Measurements from ENCODE around the gene CRB2.

- TF ChIP-seq EZH2 (IDR thresholded peaks at IDR 0.05): no peak
- TF ChIP-seq POLR2AphosphoS5 (IDR thresholded peaks at IDR 0.05; ENCODE audit: borderline replicate concordance, low read depth, low read length): no peak
- TF ChIP-seq FOXP2 (optimal IDR thresholded peaks at IDR 0.05; ENCODE audit: control extremely low read depth, extremely low read length, insufficient read depth): no peak
These were observed 59.2 kb downstream of the CRB2 start for GRCh38 chr9:123414936-123415930.
